Measurements from ENCODE around the gene MT1HL1.
"Not testable (repeated sequence)": the region's sequence is repeated elsewhere in the genome, so short reads cannot be mapped to it uniquely, and the experiment has no call there.

MT1HL1 gene

DNA sequence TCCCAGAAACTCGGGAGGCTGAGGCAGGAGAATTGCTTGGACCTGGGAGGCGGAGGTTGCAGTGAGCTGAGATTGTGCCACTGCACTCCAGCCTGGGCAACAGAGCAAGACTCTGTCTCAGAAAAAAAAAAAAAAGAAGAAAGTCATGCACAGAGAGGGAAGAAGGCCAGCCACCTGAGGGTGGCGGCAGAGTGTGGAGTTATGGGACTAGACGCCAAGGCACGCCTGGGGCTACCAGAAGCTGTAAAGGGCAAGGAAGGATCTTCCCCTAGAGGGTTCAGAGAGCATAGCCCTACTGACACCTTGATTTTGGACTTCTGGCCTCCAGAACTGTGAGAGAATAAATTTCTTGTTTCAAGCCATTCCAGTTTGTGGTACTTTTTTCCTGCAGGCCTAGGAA is 30.2 kb downstream of the MT1HL1 start:
- not testable (repeated sequence) for DNase-seq

DNA sequence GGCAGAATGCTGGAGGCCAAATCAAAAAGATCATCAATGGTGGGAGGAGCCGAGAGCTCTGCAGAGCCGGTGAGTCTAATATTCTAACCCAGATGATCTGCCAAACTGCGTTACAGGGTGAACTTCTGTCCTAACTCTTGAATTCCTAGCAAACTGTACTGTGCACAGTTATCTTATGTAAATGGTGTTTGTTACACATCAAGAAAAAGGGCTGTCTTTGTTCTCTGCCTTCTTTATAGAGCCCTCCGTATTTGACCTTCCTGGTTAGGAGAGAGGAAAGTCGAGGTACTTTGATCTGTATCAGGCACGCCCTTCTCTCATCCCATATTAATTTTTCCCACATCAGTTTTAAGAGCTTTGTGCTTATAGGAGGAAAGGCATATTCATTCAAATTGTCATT is 37.6 kb downstream of the MT1HL1 start:
- no peak for DNase-seq

DNA sequence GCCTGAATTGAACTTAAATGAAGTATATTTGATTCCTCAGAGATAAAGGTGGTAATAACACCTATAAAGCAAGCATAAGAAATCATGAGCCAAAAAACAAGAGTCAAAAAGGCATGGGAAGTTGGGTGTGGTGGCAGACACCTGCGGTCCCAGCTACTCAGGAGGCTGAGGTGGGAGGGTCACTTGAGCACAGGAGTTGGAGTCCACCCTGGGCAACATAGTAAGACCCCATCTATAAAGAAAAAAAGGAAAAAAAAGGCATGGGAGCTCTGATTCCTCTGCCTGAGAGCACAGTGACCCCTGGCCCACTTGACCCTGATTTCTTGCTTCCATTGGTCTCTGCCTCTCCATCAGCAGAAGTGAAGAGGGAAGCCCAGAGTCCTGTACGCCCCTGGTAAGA is 40.3 kb downstream of the MT1HL1 start:
- no peak for DNase-seq

DNA sequence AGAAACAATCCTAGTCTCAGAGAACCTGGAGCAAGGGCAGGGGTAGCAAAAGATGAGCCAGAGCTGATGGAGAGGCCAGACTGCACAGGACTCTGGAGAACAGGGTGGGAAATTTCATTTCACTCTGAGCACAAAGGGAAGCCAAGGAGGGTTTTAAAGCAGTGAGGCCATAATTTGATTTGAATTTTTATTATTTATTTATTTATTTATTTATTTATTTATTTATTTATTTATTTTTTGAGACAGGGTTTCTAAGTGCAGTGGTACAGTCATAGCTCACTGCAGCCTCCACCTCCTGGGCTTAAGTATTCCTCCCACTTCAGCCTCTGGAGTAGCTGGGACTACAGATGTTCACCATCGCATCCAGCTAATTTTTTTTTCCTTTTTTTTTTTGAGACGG is 45.1 kb downstream of the MT1HL1 start:
- DNase-seq: no peak

DNA sequence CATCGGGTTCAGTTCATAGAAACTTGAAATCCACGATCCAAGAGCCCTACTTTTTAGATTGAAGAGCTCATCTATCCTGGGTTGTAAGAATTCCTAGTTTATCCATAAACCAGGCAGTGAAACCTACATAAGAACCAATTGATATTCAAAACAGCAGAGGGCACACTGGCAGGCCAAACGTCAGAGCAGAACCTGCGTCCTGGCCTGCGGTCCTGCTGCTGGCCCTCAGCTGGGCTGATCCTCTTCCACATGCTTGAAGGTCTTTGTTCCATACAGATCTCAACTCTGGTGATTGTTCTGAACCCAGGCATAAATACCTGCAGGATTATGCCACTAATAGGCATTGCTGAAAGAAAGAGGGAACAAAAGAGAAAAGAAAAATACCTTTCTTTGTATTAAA is 47.0 kb downstream of the MT1HL1 start:
- DNase-seq: no peak

All from activated T-cell treated with anti-CD3 and anti-CD28 coated beads, Interleukin-2, amount 50 U/mL, for 1 hour (primary cell).